ENCODE results near the gene NTHL1.

NTHL1 gene

GRCh38 chr16:2004795-2005517, 42.7 kb downstream of the NTHL1 start:
- TF ChIP-seq EP300 (IDR thresholded peaks at IDR 0.05; ENCODE audit: borderline replicate concordance) (no peak), ZBTB7A (IDR thresholded peaks at IDR 0.05; ENCODE audit: low read depth) (no peak), NFIC (IDR thresholded peaks at IDR 0.05) (no peak), USF1 (IDR thresholded peaks at IDR 0.05) (no peak), CREB1 (IDR thresholded peaks at IDR 0.05; ENCODE audit: low read depth) (no peak), YY1 (IDR thresholded peaks at IDR 0.05; ENCODE audit: low read depth) (no peak), EGR1 (IDR thresholded peaks at IDR 0.05) (no peak), RAD21 (IDR thresholded peaks at IDR 0.05; ENCODE audit: low read depth) (no peak)
- TF ChIP-seq, protein P1, sequence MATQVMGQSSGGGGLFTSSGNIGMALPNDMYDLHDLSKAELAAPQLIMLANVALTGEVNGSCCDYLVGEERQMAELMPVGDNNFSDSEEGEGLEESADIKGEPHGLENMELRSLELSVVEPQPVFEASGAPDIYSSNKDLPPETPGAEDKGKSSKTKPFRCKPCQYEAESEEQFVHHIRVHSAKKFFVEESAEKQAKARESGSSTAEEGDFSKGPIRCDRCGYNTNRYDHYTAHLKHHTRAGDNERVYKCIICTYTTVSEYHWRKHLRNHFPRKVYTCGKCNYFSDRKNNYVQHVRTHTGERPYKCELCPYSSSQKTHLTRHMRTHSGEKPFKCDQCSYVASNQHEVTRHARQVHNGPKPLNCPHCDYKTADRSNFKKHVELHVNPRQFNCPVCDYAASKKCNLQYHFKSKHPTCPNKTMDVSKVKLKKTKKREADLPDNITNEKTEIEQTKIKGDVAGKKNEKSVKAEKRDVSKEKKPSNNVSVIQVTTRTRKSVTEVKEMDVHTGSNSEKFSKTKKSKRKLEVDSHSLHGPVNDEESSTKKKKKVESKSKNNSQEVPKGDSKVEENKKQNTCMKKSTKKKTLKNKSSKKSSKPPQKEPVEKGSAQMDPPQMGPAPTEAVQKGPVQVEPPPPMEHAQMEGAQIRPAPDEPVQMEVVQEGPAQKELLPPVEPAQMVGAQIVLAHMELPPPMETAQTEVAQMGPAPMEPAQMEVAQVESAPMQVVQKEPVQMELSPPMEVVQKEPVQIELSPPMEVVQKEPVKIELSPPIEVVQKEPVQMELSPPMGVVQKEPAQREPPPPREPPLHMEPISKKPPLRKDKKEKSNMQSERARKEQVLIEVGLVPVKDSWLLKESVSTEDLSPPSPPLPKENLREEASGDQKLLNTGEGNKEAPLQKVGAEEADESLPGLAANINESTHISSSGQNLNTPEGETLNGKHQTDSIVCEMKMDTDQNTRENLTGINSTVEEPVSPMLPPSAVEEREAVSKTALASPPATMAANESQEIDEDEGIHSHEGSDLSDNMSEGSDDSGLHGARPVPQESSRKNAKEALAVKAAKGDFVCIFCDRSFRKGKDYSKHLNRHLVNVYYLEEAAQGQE (IDR thresholded peaks at IDR 0.05; ENCODE audit: low read depth), result no peak

GRCh38 chr16:2003827-2004641, 43.6 kb downstream of the NTHL1 start:
- TF ChIP-seq EP300 (IDR thresholded peaks at IDR 0.05; ENCODE audit: borderline replicate concordance), result no peak
- TF ChIP-seq YY1 (IDR thresholded peaks at IDR 0.05; ENCODE audit: low read depth), result 0 out of 2 replicates have a peak, but pooled peaks have one; percentile 64
- TF ChIP-seq CEBPB (IDR thresholded peaks at IDR 0.05), result no peak
- peak; percentile 46; the same call in 1 of the 2 replicates for TF ChIP-seq RAD21 (IDR thresholded peaks at IDR 0.05; ENCODE audit: low read depth)
- no peak for TF ChIP-seq TCF12 (IDR thresholded peaks at IDR 0.05; ENCODE audit: low read depth)
- TF ChIP-seq FOXM1 (IDR thresholded peaks at IDR 0.05; ENCODE audit: borderline replicate concordance, low read depth), result no peak
- no peak for TF ChIP-seq USF1 (IDR thresholded peaks at IDR 0.05)
- no peak for TF ChIP-seq CREB1 (IDR thresholded peaks at IDR 0.05; ENCODE audit: low read depth)
- TF ChIP-seq MAX (IDR thresholded peaks at IDR 0.05), result peak; percentile 25; the same call in 1 of the 2 replicates
- no peak for TF ChIP-seq TEAD4 (IDR thresholded peaks at IDR 0.05)
- no peak for TF ChIP-seq TAF1 (IDR thresholded peaks at IDR 0.05; ENCODE audit: low read depth)
- TF ChIP-seq ZBTB7A (IDR thresholded peaks at IDR 0.05; ENCODE audit: low read depth), result no peak
- TF ChIP-seq EGR1 (IDR thresholded peaks at IDR 0.05), result no peak

GRCh38 chr16:2003231-2003826, 44.3 kb downstream of the NTHL1 start:
- TF ChIP-seq EGR1 (IDR thresholded peaks at IDR 0.05) (no peak), MAX (IDR thresholded peaks at IDR 0.05) (no peak), CREB1 (IDR thresholded peaks at IDR 0.05; ENCODE audit: low read depth) (no peak), NFIC (IDR thresholded peaks at IDR 0.05) (no peak), TAF1 (IDR thresholded peaks at IDR 0.05; ENCODE audit: low read depth) (no peak), CEBPB (IDR thresholded peaks at IDR 0.05) (no peak), FOXM1 (IDR thresholded peaks at IDR 0.05; ENCODE audit: borderline replicate concordance, low read depth) (no peak), ZBTB7A (IDR thresholded peaks at IDR 0.05; ENCODE audit: low read depth) (no peak)

GRCh38 chr16:2002406-2003230, 45.0 kb downstream of the NTHL1 start:
- TF ChIP-seq CEBPB (IDR thresholded peaks at IDR 0.05) (no peak), NFIC (IDR thresholded peaks at IDR 0.05) (no peak), ZBTB7A (IDR thresholded peaks at IDR 0.05; ENCODE audit: low read depth) (no peak), CREB1 (IDR thresholded peaks at IDR 0.05; ENCODE audit: low read depth) (no peak), TCF12 (IDR thresholded peaks at IDR 0.05; ENCODE audit: low read depth) (no peak), EGR1 (IDR thresholded peaks at IDR 0.05) (no peak), USF1 (IDR thresholded peaks at IDR 0.05) (no peak), FOXM1 (IDR thresholded peaks at IDR 0.05; ENCODE audit: borderline replicate concordance, low read depth) (no peak), EP300 (IDR thresholded peaks at IDR 0.05; ENCODE audit: borderline replicate concordance) (no peak), TAF1 (IDR thresholded peaks at IDR 0.05; ENCODE audit: low read depth) (no peak), YY1 (IDR thresholded peaks at IDR 0.05; ENCODE audit: low read depth) (no peak), RAD21 (IDR thresholded peaks at IDR 0.05; ENCODE audit: low read depth) (no peak), MAX (IDR thresholded peaks at IDR 0.05) (no peak), TEAD4 (IDR thresholded peaks at IDR 0.05) (no peak)
- TF ChIP-seq, protein P1 (IDR thresholded peaks at IDR 0.05; ENCODE audit: low read depth), result no peak

Measured in Ishikawa (cell line).